HFF-Myc (cell line): ENCODE data around the gene CNTN4.

Source experiments
- DNase-seq: peaks from one replicate; pipeline ENCODE4 v3.0.0-alpha.2; 2011; ENCODE audit warnings: low read depth; ENCODE audit errors: extremely low read depth
- H3K4me3 ChIP-seq: replicated peaks from 2 replicates; pipeline ENCODE4 v1.5.1; 2011; ENCODE audit warnings: low read depth, mild to moderate bottlenecking, control low read depth, low read length
- TF ChIP-seq, protein P1 (sequence below): IDR thresholded peaks from 2 replicates; pipeline ENCODE4 v1.5.1; 2012; ENCODE audit warnings: mild to moderate bottlenecking, low read depth, low read length, control low read depth; ENCODE audit errors: missing control alignments

Gene CNTN4

DNA sequence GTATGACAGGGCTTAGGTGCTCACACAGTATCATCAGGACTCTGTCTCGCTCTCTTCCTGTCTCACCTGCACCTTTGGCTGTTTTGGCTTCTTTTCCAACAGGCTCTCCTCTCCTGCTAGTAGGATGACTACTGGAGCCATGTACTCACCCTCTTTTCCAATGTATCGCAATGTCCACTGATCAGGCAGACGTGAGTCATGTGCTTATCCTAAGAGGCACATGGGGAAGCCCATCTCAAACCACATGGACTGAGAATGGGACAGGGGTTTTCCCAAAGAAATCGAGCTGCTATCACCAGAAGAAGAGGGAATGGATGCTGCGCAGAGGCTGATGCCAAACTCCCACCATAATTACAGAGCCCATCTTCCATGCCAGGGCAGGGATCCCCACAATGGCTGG lies 830.9 kb downstream of the CNTN4 start:
- H3K4me3 ChIP-seq, result no peak overlapping the region
- DNase-seq, result no peak
- TF ChIP-seq, protein P1, sequence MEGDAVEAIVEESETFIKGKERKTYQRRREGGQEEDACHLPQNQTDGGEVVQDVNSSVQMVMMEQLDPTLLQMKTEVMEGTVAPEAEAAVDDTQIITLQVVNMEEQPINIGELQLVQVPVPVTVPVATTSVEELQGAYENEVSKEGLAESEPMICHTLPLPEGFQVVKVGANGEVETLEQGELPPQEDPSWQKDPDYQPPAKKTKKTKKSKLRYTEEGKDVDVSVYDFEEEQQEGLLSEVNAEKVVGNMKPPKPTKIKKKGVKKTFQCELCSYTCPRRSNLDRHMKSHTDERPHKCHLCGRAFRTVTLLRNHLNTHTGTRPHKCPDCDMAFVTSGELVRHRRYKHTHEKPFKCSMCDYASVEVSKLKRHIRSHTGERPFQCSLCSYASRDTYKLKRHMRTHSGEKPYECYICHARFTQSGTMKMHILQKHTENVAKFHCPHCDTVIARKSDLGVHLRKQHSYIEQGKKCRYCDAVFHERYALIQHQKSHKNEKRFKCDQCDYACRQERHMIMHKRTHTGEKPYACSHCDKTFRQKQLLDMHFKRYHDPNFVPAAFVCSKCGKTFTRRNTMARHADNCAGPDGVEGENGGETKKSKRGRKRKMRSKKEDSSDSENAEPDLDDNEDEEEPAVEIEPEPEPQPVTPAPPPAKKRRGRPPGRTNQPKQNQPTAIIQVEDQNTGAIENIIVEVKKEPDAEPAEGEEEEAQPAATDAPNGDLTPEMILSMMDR, result no peak

DNA sequence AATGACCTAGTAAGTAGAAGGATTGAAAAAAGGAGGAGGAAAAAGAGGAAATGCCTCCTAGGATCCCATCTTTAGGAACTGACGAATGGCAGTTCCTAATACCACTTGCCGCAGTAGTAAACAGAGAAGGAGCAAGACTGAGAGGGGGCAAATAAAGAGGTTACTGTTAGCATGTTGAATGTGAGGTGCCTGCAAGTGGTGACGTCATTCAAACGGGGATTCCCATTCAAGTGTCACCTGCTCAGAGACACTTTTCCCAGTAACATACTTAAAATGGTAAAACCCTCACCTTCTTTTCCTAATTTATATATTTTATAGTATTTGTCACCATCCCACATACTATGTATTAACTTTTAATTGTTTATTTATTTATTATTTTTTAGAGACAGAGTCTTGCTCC lies 832.6 kb downstream of the CNTN4 start:
- no peak for DNase-seq
- TF ChIP-seq, protein P1, result no peak

DNA sequence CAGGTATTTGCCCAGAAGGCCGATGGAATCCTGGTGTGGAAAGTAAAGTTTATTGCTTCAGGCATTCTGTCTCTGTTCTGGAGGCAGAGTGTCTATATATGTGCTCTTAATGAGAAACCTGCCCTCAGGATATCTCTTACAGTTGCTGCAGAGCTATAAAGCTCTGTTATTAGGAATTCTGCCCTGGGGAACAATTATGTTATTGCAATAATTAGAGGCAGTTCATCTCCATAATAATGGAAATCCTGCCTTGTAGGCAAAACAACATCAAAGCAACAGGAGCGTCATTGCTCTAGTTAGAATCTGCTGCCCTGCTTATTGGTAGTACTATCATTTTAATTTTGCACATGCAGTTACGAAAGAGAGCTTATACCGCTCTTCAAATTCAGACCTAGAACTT lies 835.9 kb downstream of the CNTN4 start:
- H3K4me3 ChIP-seq, result no peak overlapping the region
- DNase-seq, result no peak
- TF ChIP-seq, protein P1, result no peak

More for the DNA sequence above, 832.6 kb downstream of the CNTN4 start:
- H3K4me3 ChIP-seq, result no peak overlapping the region

DNA sequence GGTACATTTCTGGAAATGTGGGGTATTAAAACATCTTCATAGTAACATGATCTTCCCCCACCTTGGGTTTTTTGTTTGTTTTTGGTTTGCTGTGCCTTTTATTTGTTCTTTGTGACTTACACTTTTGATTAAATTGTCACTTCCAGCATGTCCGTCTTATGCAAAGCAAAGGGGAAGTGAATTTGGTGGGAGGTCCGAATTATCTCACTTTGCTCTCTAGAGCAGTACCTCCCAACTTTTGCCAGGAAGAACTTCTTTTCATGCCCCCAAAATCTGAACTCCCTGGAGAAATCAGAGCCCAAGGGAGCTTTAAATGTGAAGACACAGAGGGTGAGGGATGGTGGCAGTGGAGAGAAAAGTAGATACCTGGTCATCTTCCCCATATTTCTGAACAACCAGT lies 838.4 kb downstream of the CNTN4 start:
- DNase-seq, result no peak
- TF ChIP-seq, protein P1, result no peak
- no peak overlapping the region for H3K4me3 ChIP-seq

DNA sequence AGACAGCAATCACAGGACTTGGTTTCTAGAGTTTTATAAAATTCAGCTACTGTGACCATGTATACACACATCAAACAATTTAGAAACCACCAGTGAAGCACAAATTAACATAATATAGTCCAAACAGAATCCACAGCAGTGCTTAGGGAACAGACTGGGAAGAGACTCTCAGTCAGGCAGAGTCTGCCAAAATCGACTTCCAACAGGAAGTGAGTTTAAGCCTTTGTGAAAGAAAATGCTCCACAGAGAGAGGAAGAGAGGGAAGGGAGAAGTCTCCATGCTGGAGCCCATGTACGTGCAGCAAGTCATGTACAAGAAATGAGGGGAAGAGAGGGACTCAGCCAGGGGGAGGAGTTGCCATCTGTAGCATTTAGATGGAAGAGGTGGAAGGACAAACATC lies 838.9 kb downstream of the CNTN4 start:
- H3K4me3 ChIP-seq, result no peak overlapping the region
- no peak for DNase-seq
- TF ChIP-seq, protein P1, result no peak

DNA sequence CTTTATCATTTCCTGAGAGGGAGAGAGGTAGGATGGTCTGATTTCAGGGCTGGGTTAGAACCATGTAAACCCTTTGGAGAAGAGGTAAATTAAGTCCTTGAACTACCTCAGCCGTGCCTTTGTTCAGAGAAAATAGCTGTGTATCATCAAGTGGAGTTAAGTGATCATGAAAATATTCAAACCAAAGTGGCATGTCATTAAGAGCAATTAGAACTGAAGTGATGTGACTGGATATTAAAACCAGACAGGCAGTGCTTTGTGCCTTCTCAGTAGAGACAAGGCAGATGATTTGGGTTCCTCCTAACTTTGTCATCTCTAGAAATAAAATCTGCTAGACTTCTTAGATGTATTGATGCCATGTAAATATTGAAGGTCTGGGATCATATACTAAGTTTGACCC lies 840.0 kb downstream of the CNTN4 start:
- TF ChIP-seq, protein P1, result no peak
- H3K4me3 ChIP-seq, result no peak overlapping the region
- no peak for DNase-seq

DNA sequence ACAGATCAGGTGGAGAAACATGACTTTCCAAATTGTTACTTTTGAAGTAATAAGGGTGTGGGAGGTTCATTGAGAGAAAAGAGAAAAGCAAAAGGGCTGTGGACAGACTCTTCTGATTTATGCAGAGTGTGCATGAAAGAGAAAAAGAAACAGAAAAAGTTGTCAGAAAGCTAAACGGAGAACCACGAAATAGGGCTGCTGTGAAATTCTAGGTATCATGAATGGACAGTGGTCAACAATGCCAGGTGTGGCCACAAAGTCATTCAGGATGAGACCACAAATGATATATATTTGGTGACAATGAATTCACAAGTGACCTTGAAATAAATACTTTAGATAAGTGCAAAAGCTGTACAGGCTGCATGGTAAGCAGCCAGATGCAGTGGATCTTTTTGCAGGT lies 841.4 kb downstream of the CNTN4 start:
- TF ChIP-seq, protein P1, result no peak
- no peak for DNase-seq
- H3K4me3 ChIP-seq, result no peak overlapping the region
